Dendritic cell treated with granulocyte-macrophage colony-stimulating factor and Interleukin-4, amounts not matched to agents 40 ng/mL and 50 ng/mL, for 4 days (primary cell): ENCODE data around the gene WWP2.

Experiments used
- H3K27ac Mint-ChIP-seq: one replicate; pipeline ENCODE4 v1.8.0; 2022; ENCODE audit warnings: mild to moderate bottlenecking, mixed read lengths
- H3K27me3 Mint-ChIP-seq: one replicate; pipeline ENCODE4 v1.8.0; 2022; ENCODE audit warnings: mild to moderate bottlenecking, mixed read lengths
- H3K36me3 Mint-ChIP-seq: one replicate; pipeline ENCODE4 v1.8.0; 2022; ENCODE audit warnings: low read depth, mixed read lengths
- H3K4me1 Mint-ChIP-seq: one replicate; pipeline ENCODE4 v1.8.0; 2022; ENCODE audit warnings: low read depth, mixed read lengths
- H3K4me3 Mint-ChIP-seq: one replicate; pipeline ENCODE4 v1.8.0; 2022; ENCODE audit warnings: mild to moderate bottlenecking, moderate library complexity, mixed read lengths
- H3K9me3 Mint-ChIP-seq: one replicate; pipeline ENCODE4 v1.8.0; 2022; ENCODE audit warnings: mixed read lengths
- intact Hi-C: fragments of 100-400 bp; cut with micrococcal nuclease; formaldehyde crosslinking; loops from one replicate; pipeline ENCODE4 v1.15.0; 2022

Gene WWP2

GRCh38 chr16:69880640-69881133 is 118.6 kb downstream of the WWP2 start:
- no peaks in the 10 kb centered on the region for H3K27me3 Mint-ChIP-seq
- intact Hi-C loops = no loop called here
- H3K4me1 Mint-ChIP-seq = no peaks in the 10 kb centered on the region
- no peaks in the 10 kb centered on the region for H3K9me3 Mint-ChIP-seq
- H3K36me3 Mint-ChIP-seq = peaks cover 81% of the 10 kb centered on the region
- no peak overlapping the region for H3K27ac Mint-ChIP-seq
- H3K4me3 Mint-ChIP-seq = no peak overlapping the region

- peaks cover 81% of the 10 kb centered on the region for H3K36me3 Mint-ChIP-seq
- intact Hi-C loops = no loop called here
- H3K9me3 Mint-ChIP-seq = no peaks in the 10 kb centered on the region
Observed at GRCh38 chr16:69881141-69881540, 119.0 kb downstream of the WWP2 start.

GRCh38 chr16:69883744-69884143 is 121.6 kb downstream of the WWP2 start:
- no peaks in the 10 kb centered on the region for H3K9me3 Mint-ChIP-seq
- H3K4me1 Mint-ChIP-seq = no peaks in the 10 kb centered on the region
- no peaks in the 10 kb centered on the region for H3K27me3 Mint-ChIP-seq
- peaks cover 75% of the 10 kb centered on the region for H3K36me3 Mint-ChIP-seq
- H3K27ac Mint-ChIP-seq = no peak overlapping the region
- intact Hi-C loops = no loop called here
- no peak overlapping the region for H3K4me3 Mint-ChIP-seq

More at GRCh38 chr16:69881141-69881540, 119.0 kb downstream of the WWP2 start:
- H3K4me1 Mint-ChIP-seq = no peaks in the 10 kb centered on the region
- no peaks in the 10 kb centered on the region for H3K27me3 Mint-ChIP-seq
- no peak overlapping the region for H3K4me3 Mint-ChIP-seq
- H3K27ac Mint-ChIP-seq = no peak overlapping the region

GRCh38 chr16:69885722-69886121 is 123.6 kb downstream of the WWP2 start:
- intact Hi-C loops = no loop called here
- Mint-ChIP-seq H3K4me3 (no peak overlapping the region), H3K9me3 (no peaks in the 10 kb centered on the region), H3K36me3 (peaks cover 80% of the 10 kb centered on the region), H3K27ac (no peak overlapping the region), H3K4me1 (no peaks in the 10 kb centered on the region), H3K27me3 (no peaks in the 10 kb centered on the region)

- intact Hi-C loops = no loop called here
Observed at GRCh38 chr16:69886726-69887125, 124.6 kb downstream of the WWP2 start.

GRCh38 chr16:69888005-69888590 is 126.0 kb downstream of the WWP2 start:
- Mint-ChIP-seq H3K36me3 (peaks cover 87% of the 10 kb centered on the region), H3K4me3 (no peak overlapping the region), H3K4me1 (no peaks in the 10 kb centered on the region), H3K9me3 (no peaks in the 10 kb centered on the region), H3K27ac (no peak overlapping the region), H3K27me3 (no peaks in the 10 kb centered on the region)
- intact Hi-C loops = no loop called here

More at GRCh38 chr16:69886726-69887125, 124.6 kb downstream of the WWP2 start:
- Mint-ChIP-seq H3K27me3 (no peaks in the 10 kb centered on the region), H3K9me3 (no peaks in the 10 kb centered on the region), H3K4me1 (no peaks in the 10 kb centered on the region), H3K27ac (no peak overlapping the region), H3K36me3 (peaks cover 83% of the 10 kb centered on the region), H3K4me3 (no peak overlapping the region)

GRCh38 chr16:69889295-69889964 is 127.3 kb downstream of the WWP2 start:
- intact Hi-C loops = no loop called here
- no peaks in the 10 kb centered on the region for H3K27me3 Mint-ChIP-seq
- no peaks in the 10 kb centered on the region for H3K9me3 Mint-ChIP-seq
- H3K4me1 Mint-ChIP-seq = no peaks in the 10 kb centered on the region
- H3K4me3 Mint-ChIP-seq = no peak overlapping the region
- H3K36me3 Mint-ChIP-seq = peaks cover 88% of the 10 kb centered on the region
- no peak overlapping the region for H3K27ac Mint-ChIP-seq

GRCh38 chr16:69890114-69890891 is 128.2 kb downstream of the WWP2 start:
- Mint-ChIP-seq H3K9me3 (no peaks in the 10 kb centered on the region), H3K4me1 (no peaks in the 10 kb centered on the region), H3K27me3 (no peaks in the 10 kb centered on the region), H3K36me3 (peaks cover 93% of the 10 kb centered on the region), H3K4me3 (no peak overlapping the region), H3K27ac (no peak overlapping the region)
- intact Hi-C loops = no loop called here

- no peaks in the 10 kb centered on the region for H3K4me1 Mint-ChIP-seq
- no peak overlapping the region for H3K4me3 Mint-ChIP-seq
- intact Hi-C loops = no loop called here
- H3K9me3 Mint-ChIP-seq = no peaks in the 10 kb centered on the region
- H3K27me3 Mint-ChIP-seq = no peaks in the 10 kb centered on the region
- H3K27ac Mint-ChIP-seq = no peak overlapping the region
- H3K36me3 Mint-ChIP-seq = peaks cover 91% of the 10 kb centered on the region
Observed at GRCh38 chr16:69890892-69891282, 128.8 kb downstream of the WWP2 start.

GRCh38 chr16:69892378-69892777 is 130.2 kb downstream of the WWP2 start:
- no peaks in the 10 kb centered on the region for H3K27me3 Mint-ChIP-seq
- no peaks in the 10 kb centered on the region for H3K9me3 Mint-ChIP-seq
- H3K4me1 Mint-ChIP-seq = no peaks in the 10 kb centered on the region
- H3K36me3 Mint-ChIP-seq = peaks cover 94% of the 10 kb centered on the region
- H3K27ac Mint-ChIP-seq = no peak overlapping the region
- no peak overlapping the region for H3K4me3 Mint-ChIP-seq
- intact Hi-C loops = no loop called here

GRCh38 chr16:69893106-69893505 is 131.0 kb downstream of the WWP2 start:
- intact Hi-C loops = no loop called here
- H3K4me1 Mint-ChIP-seq = no peaks in the 10 kb centered on the region
- peaks cover 94% of the 10 kb centered on the region for H3K36me3 Mint-ChIP-seq
- no peak overlapping the region for H3K4me3 Mint-ChIP-seq
- H3K27ac Mint-ChIP-seq = no peak overlapping the region
- H3K27me3 Mint-ChIP-seq = no peaks in the 10 kb centered on the region
- H3K9me3 Mint-ChIP-seq = no peaks in the 10 kb centered on the region

GRCh38 chr16:69894676-69895075 is 132.5 kb downstream of the WWP2 start:
- no peaks in the 10 kb centered on the region for H3K9me3 Mint-ChIP-seq
- no peak overlapping the region for H3K4me3 Mint-ChIP-seq
- H3K27ac Mint-ChIP-seq = no peak overlapping the region
- intact Hi-C loops = no loop called here
- H3K36me3 Mint-ChIP-seq = peaks cover 91% of the 10 kb centered on the region
- H3K4me1 Mint-ChIP-seq = no peaks in the 10 kb centered on the region
- H3K27me3 Mint-ChIP-seq = no peaks in the 10 kb centered on the region

- Mint-ChIP-seq H3K9me3 (no peaks in the 10 kb centered on the region), H3K27ac (no peak overlapping the region), H3K36me3 (peaks cover 68% of the 10 kb centered on the region), H3K4me3 (no peak overlapping the region), H3K4me1 (no peaks in the 10 kb centered on the region), H3K27me3 (no peaks in the 10 kb centered on the region)
- intact Hi-C loops = no loop called here
Observed at GRCh38 chr16:69903865-69904415, 141.8 kb downstream of the WWP2 start.
